Esophagus muscularis mucosa (tissue), 3 donors: ENCODE results near the gene C12orf54.

Experiments
- CTCF ChIP-seq, 3 experiments: fragments of 200-600 bp in 2 of 3; fragments of 450-650 bp in 1 of 3; sonication (generic) in 2 of 3; IDR thresholded peaks; one replicate each; pipeline ENCODE4 v1.5.1; 2017 to 2019; ENCODE audit warnings: antibody characterized with exemption in 3 of 3, mild to moderate bottlenecking in 2 of 3, moderate library complexity in 1 of 3
- POLR2A ChIP-seq: fragments of 450-650 bp; IDR thresholded peaks from one replicate; pipeline ENCODE4 v1.6.1; 2017; ENCODE audit warnings: antibody characterized with exemption, moderate library complexity, mild to moderate bottlenecking, low read depth
- POLR2AphosphoS5 ChIP-seq, 2 donors: sonication (generic); formaldehyde crosslinking; IDR thresholded peaks; one replicate each; pipeline ENCODE4 v1.6.1; 2017; ENCODE audit warnings: antibody characterized with exemption in 2 of 2

- TF ChIP-seq CTCF (IDR thresholded peaks at IDR 0.05), result no peak
- TF ChIP-seq POLR2A, result no peak
- no peak for TF ChIP-seq POLR2AphosphoS5 (IDR thresholded peaks at IDR 0.05)
These were observed 9.2 kb upstream of the C12orf54 start for GRCh38 chr12:48473061-48473460.
